ENCODE results near the gene CNBD2.
"Not testable (repeated sequence)": the region's sequence is repeated elsewhere in the genome, so short reads cannot be mapped to it uniquely, and the experiment has no call there.

CNBD2 gene

GRCh38 chr20:35975576-35976373, 7.4 kb downstream of the CNBD2 start:
- DNase-seq: no peak

- no peak for DNase-seq
These were observed 9.7 kb downstream of the CNBD2 start for GRCh38 chr20:35978041-35978513.

DNA sequence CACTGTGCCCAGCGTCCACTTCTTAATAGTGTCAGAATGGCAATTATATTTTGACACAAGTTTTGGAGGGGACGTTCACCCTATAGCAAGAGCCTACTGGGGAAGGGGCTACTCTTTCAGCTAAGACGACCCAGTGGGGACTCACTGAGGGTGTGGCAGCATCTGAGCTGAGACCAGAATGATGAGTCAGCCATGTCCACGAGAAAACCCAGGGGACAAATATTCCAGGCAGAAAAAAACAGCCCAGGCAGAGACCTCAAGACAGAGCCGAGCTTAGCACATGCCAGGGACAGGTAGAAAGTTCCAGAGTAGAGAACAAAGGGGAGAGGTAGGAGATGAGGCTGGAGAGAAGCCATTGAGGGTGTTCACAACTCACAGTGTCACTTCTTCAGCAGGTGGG, 11.2 kb downstream of the CNBD2 start:
- no peak for DNase-seq

- no peak for DNase-seq
These were observed 13.6 kb downstream of the CNBD2 start for GRCh38 chr20:35981969-35982368.

DNA sequence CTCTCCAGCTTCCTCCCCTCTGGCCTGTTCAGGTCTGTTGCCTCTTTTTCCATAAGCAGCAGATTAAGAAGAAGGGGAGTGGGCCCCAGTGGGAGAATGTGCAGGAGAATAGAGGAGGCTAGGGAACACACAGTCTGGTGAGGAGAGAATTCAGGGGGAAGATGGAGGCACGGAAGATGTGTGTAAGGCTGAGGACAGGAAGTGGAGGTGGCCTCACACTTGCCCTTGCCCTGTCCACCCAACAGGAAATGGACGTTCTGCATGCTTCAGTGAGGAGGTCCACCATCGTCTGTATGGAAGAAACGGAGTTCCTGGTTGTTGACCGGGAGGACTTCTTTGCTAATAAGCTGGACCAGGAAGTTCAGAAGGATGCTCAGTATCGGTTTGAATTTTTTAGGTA, 16.0 kb downstream of the CNBD2 start:
- DNase-seq: no peak

DNA sequence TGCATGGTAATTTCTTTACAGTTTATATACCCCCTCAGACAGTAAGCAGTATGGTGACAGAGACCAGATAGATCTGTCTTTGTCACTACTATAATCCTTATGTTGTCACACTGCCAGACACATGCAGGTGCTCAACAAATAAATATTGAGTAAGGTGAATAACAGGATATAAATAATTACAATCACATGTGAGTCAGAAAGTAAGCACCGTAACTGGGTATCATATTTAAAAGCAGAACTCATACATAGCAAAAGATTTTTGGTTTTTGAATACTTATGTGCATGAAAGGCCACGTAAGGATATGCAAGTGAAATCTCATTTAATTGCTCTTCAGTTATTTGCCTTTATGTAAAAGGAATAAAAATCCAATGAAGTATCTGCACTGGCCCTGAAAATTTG, 17.4 kb downstream of the CNBD2 start:
- no peak for DNase-seq

GRCh38 chr20:35988910-35989463, 20.6 kb downstream of the CNBD2 start:
- DNase-seq: no peak

DNA sequence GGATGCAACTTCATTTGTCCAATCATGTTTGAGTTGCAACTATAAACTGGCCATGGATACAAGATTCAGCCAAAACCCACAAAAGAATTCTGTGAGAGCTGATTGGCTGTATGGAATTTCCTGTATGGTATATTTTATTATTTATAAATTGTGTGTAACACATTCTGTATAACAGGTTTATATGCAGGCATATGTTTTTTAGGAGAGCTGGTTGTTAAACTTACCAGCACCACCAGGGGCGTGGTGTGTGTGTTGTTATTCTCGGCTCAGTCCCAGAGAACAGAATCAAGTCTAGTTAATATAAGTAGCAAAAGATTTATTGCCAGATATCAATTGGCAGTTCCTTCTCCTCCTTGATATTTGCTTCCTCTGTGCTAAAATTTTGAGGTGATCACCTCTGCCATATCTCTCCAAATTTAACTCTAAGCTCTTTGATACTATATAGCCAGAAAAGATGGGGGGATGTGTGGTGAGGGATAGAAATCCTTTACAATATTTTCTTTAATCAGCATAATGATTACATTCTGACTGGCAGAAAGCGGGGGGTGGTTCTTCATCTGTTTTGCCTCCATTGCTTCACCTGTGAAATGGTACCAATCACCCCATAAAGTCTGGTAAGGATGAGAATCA, 22.9 kb downstream of the CNBD2 start:
- DNase-seq: no peak

- DNase-seq: peak; percentile 56
These were observed 24.4 kb downstream of the CNBD2 start for GRCh38 chr20:35992713-35993335.

- DNase-seq: peak; percentile 65
These were observed 26.6 kb downstream of the CNBD2 start for GRCh38 chr20:35994994-35995453.

- not testable (repeated sequence) for DNase-seq
These were observed 28.1 kb downstream of the CNBD2 start for GRCh38 chr20:35996492-35996891.

DNA sequence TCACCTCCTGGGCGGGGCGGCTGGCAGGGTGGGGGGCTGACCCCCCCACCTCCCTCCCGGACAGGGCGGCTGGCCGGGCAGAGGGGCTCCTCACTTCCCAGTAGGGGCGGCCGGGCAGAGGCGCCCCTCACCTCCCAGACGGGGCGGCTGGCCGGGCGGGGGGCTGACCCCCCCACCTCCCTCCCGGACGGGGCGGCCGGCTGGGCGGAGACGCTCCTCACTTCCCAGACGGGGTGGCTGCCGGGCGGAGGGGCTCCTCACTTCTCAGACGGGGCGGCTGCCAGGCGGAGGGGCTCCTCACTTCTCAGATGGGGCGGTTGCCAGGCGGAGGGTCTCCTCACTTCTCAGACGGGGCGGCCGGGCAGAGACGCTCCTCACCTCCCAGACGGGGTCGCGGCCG, 32.9 kb downstream of the CNBD2 start:
- not testable (repeated sequence) for DNase-seq

- DNase-seq: no peak
These were observed 34.5 kb downstream of the CNBD2 start for GRCh38 chr20:36002855-36003254.

GRCh38 chr20:36004045-36004444, 35.7 kb downstream of the CNBD2 start:
- DNase-seq: no peak

DNA sequence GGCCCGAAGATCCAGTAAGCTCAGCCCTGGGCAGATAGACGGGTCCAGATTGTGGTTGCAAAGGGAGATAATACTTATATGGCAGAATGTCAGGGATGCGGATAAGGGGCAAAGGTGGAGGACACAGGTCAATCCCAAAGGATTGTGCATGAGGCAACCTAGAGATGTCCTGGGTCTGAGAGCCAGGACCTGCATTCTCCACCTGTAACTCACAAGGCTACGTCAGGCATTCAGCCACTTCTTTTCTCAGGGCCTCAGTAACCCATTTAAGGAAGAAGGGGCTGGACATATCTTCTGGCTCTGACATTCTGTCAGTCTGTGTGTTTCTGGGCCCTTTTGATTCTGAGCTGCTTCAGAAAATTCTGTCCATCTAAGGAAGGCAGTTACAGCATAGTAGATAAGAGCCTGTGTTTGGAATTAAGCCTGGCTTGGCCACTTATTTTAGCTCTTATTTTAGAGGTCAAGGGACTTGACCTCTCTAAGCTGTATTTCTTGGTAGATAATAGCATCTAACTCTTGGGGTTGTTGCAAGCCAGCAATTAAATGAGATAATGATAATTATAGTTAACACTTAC, 40.2 kb downstream of the CNBD2 start:
- DNase-seq: no peak

DNA sequence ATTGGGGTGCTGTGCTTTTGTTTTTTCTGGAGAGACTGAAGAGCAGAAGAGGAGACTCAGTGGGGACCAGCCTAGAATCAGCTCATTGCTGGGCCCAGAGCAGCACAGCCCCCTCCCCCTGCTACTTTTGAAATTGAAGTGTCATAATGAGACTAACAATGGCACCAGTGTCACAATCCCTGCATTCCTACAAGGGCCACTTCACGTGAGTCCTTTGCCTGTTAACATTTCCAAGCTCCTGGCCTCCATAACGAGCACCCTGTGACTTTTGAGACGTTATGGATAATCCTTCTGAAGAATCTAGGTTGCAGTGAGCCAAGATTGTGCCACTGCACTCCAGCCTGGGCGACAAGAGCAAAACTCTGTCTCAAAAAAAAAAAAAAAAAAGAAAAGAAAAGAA, 41.7 kb downstream of the CNBD2 start:
- no peak for DNase-seq

DNA sequence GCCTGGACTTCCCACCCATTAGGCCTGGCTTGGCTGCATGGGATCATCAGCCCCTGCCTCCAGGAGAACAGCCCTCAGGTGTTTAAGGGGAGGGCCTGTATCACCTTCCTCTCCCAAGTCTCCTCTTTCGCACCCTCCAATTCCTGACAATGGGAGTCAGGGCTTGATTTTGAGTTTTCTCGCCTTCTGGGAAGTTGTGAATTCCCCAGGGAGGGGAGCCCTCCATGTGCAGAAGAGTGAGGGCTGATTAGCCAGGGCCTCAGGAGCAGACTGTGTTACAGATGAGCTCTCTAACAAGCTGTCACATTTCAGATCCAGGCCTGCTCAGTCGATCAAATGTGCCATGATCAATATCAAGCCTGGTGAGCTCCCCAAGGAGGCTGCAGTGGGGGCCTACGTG, 42.4 kb downstream of the CNBD2 start:
- DNase-seq: no peak

DNA sequence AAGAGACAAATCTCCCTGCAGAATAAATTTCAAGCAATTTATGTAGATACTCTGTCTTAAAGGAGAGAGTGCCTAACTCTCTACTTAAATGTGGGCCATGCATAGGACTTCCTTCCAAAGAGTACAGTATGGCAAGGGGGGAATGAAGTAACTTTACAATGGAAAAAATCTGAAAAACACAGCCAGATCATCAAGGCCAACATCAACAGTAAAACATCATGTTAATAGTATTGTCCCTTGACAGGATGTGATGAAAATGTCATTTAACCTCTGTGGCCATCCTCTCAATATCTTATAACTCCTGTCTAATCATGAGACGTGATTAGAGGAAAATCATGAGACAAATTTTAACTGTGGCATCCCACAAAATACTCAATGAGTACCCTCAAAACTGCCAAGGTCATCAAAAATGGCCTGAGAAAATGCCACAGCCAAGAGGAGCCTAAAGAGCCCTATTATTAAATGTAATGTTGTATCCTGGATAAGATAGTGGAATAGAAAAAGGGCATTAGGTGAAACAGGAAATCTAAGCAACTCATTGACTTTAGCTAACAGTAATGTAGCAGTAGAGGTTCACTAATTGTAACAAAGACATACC, 47.5 kb downstream of the CNBD2 start:
- no peak for DNase-seq

DNA sequence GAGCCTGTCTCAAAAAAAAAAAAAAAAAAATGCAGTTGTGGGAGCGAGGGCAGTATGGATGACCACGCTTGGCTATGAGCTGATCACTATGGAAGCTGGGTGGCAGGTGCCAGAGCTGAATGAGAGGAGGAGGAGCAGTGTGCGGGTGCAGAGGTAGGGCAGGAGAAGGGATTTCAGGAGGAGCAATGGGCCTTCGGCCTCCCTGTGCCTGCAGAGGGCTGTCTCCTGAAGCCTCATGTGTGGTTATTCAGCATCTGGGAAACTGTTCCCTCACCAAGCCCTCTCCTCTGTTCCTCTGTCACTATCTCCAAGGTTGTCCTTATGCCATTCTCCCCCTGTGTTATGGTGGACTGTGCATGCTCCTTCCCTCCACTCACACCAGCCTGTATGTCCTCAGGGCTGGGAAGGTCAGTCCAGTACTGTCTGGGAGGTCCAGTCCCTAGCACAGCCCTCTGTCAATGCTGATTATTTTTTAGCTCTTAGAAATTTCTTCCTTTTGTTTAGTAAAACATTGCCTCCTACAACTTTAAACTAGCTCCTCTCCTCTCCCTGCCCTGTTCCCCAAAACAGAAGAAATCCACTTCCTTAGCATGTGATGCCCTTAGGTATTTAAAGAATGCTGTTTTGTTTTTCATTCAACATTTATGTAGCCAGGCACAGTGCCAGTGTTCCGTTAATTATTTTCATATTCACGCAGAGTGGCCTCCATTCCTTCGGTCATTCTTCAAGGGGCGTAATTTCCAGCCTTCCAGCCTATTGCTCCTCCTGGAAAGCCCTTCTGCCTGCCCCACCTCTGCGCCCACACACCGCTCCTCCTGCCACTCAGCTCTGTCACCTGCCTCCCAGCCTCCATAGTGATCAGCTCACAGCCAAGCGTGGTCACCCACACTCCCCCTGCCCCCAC, 48.9 kb downstream of the CNBD2 start:
- DNase-seq: no peak

- DNase-seq: no peak
These were observed 50.0 kb downstream of the CNBD2 start for GRCh38 chr20:36018208-36018988.

- DNase-seq: not testable (repeated sequence)
These were observed 57.7 kb downstream of the CNBD2 start for GRCh38 chr20:36026131-36026530.
